Measurements from ENCODE around the gene DCP2.

DCP2 gene

DNA sequence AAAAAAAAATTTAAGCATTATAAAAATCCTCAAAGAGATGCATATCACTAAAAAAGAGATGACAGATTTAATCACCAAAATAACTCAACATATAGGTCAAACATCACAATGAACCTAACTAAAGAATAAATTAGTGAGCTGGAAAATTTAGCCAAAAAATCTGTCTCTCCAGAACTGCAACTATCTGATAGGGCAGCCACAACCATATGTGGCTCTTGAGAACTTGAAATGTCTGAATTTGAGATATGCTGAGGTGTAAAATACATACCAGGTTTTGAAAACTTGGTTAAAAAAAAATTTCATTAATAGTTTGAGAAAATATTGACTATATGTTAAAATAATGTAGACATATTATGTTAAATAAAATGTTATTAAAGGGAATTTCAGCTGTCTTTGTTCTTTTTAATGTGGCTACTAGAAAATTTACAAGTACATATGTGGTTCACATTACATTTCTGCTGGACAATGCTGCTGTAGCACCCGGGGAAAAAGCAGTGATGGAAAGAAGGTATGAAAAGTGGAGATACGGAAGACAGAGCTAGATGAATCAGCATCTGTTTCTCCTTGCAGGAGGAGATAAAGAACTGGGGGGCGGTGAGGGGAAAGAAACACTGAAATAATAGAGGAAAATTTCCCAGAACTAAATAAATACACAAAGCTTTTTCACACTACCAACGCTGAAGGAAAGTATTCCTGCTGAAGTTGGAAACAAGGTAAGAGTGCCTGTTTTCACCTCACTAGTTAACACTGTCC lies 66.1 kb downstream of the DCP2 start:
- Histone ChIP-seq H2AK5ac (ENCODE audit: low read length) (no peak overlapping the region), H3K27me3 (ENCODE audit: insufficient read depth, low read length, poor library complexity) (no peaks in the 10 kb centered on the region), H3K18ac (ENCODE audit: low read length) (no peak overlapping the region), H3K79me1 (ENCODE audit: low read length) (no peaks in the 10 kb centered on the region), H3K56ac (ENCODE audit: low read length) (no peak overlapping the region), H2BK5ac (ENCODE audit: low read length) (no peak overlapping the region), H4K8ac (ENCODE audit: low read depth, low read length) (no peak overlapping the region), H3K4me3 (ENCODE audit: low read length) (no peak overlapping the region), H3K9ac (ENCODE audit: low read length) (no peak overlapping the region), H3K4ac (ENCODE audit: low read depth, low read length) (no peak overlapping the region), H3K79me2 (ENCODE audit: control insufficient read depth, insufficient read depth, low read length) (no peaks in the 10 kb centered on the region), H3K27ac (ENCODE audit: low read depth, low read length) (no peak overlapping the region), H3K36me3 (ENCODE audit: control insufficient read depth, insufficient read depth, low read length) (peaks cover 10% of the 10 kb centered on the region), H3K4me1 (ENCODE audit: control insufficient read depth, low read depth, low read length) (no peaks in the 10 kb centered on the region), H2BK120ac (ENCODE audit: low read depth, low read length) (no peak overlapping the region), H2BK15ac (replicated peaks; ENCODE audit: low read depth) (no peak overlapping the region), H4K5ac (ENCODE audit: low read length) (no peak overlapping the region), H3K23ac (ENCODE audit: low read length) (no peak overlapping the region), H3K4me2 (ENCODE audit: low read length) (no peak overlapping the region)
- no CpG with 5 or more reads among the region's 4 CpGs for WGBS (ENCODE audit: extremely low coverage, insufficient coverage, low lambda C conversion rate)
- DNase-seq = no peak

DNA sequence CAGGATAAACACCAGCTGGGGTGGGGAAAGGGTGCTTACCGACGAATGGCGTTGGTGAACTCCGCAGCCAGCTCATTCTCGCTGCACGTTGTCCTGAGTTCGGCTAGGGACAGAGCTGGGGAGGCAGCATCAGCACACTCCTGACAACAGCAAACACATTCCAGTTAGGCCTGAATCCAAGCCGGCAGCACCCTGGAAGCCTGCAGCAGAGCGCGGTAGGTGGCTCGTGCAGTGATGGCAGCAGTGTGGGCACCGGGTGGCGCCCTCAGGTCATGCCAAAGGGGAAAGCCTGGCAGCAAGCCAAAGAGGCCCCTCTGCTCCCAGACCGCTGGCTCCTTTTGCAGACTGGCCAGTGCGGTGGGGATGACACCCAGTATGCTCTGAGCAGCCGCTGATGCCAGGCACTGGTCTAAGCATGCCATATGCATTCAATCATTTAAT lies 66.9 kb downstream of the DCP2 start:
- Histone ChIP-seq H3K4me2 (ENCODE audit: low read length) (no peak overlapping the region), H3K27ac (ENCODE audit: low read depth, low read length) (no peak overlapping the region)
- no CpG with 5 or more reads among the region's 16 CpGs for WGBS (ENCODE audit: extremely low coverage, insufficient coverage, low lambda C conversion rate)

DNA sequence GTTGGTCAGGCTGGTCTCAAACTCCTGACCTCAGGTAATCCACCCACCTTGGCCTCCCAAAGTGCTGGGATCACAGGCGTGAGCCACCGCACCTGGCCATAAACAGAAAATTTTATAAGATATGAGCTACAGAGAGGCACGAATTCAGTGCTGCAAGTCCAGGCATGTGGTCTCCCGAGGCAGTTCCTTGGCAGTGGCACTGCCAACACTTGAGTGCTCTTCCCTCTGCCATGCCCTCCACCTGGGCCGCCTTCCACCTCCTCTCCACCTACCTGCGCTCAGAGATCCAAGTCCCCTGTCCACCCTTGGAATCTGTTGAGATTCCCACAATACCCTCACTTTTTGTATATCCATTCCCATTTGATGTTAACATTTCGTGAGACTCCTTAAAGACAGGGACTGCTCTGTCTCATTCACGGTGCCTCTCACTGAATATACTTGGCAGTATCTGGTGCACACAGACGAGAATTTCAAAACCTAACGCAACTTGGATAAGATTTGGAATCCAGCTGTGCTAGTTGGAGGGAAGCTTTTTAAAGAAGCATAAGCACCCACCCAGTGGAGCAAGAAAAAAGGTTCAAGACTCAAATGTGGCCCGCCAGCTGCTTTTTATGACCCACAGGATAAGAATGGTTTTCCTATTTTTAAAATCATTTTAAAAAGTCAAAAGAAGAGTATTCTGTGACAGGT lies 68.3 kb downstream of the DCP2 start:
- no peaks in the 10 kb centered on the region for H3K79me1 ChIP-seq (ENCODE audit: low read length)
- H3K23ac ChIP-seq (ENCODE audit: low read length) = no peak overlapping the region
- H3K27ac ChIP-seq (ENCODE audit: low read depth, low read length) = no peak overlapping the region
- H3K79me2 ChIP-seq (ENCODE audit: control insufficient read depth, insufficient read depth, low read length) = no peaks in the 10 kb centered on the region
- no peak overlapping the region for H4K5ac ChIP-seq (ENCODE audit: low read length)
- H3K4me2 ChIP-seq (ENCODE audit: low read length) = no peak overlapping the region
- no peak overlapping the region for H2AK5ac ChIP-seq (ENCODE audit: low read length)
- no peak overlapping the region for H3K9ac ChIP-seq (ENCODE audit: low read length)
- no peaks in the 10 kb centered on the region for H3K27me3 ChIP-seq (ENCODE audit: insufficient read depth, low read length, poor library complexity)
- H3K4me3 ChIP-seq (ENCODE audit: low read length) = no peak overlapping the region
- H3K4ac ChIP-seq (ENCODE audit: low read depth, low read length) = no peak overlapping the region
- H2BK120ac ChIP-seq (ENCODE audit: low read depth, low read length) = no peak overlapping the region
- DNase-seq = no peak
- H3K36me3 ChIP-seq (ENCODE audit: control insufficient read depth, insufficient read depth, low read length) = peaks cover 9% of the 10 kb centered on the region
- no CpG with 5 or more reads among the region's 11 CpGs for WGBS (ENCODE audit: extremely low coverage, insufficient coverage, low lambda C conversion rate)
- H2BK15ac ChIP-seq (replicated peaks; ENCODE audit: low read depth) = no peak overlapping the region
- no peaks in the 10 kb centered on the region for H3K4me1 ChIP-seq (ENCODE audit: control insufficient read depth, low read depth, low read length)
- H4K8ac ChIP-seq (ENCODE audit: low read depth, low read length) = no peak overlapping the region
- H2BK5ac ChIP-seq (ENCODE audit: low read length) = no peak overlapping the region
- no peak overlapping the region for H3K56ac ChIP-seq (ENCODE audit: low read length)
- no peak overlapping the region for H3K18ac ChIP-seq (ENCODE audit: low read length)

More for the DNA sequence above, 66.9 kb downstream of the DCP2 start:
- Histone ChIP-seq H3K56ac (ENCODE audit: low read length) (no peak overlapping the region), H3K79me2 (ENCODE audit: control insufficient read depth, insufficient read depth, low read length) (no peaks in the 10 kb centered on the region), H3K9ac (ENCODE audit: low read length) (no peak overlapping the region), H2BK5ac (ENCODE audit: low read length) (no peak overlapping the region), H3K4me3 (ENCODE audit: low read length) (no peak overlapping the region), H3K23ac (ENCODE audit: low read length) (no peak overlapping the region), H4K8ac (ENCODE audit: low read depth, low read length) (no peak overlapping the region), H4K5ac (ENCODE audit: low read length) (no peak overlapping the region), H2AK5ac (ENCODE audit: low read length) (no peak overlapping the region), H3K27me3 (ENCODE audit: insufficient read depth, low read length, poor library complexity) (no peaks in the 10 kb centered on the region), H3K79me1 (ENCODE audit: low read length) (no peaks in the 10 kb centered on the region), H3K4me1 (ENCODE audit: control insufficient read depth, low read depth, low read length) (no peaks in the 10 kb centered on the region), H3K18ac (ENCODE audit: low read length) (no peak overlapping the region), H3K36me3 (ENCODE audit: control insufficient read depth, insufficient read depth, low read length) (peaks cover 9% of the 10 kb centered on the region), H2BK120ac (ENCODE audit: low read depth, low read length) (no peak overlapping the region), H2BK15ac (replicated peaks; ENCODE audit: low read depth) (no peak overlapping the region), H3K4ac (ENCODE audit: low read depth, low read length) (no peak overlapping the region)
- no peak for DNase-seq

DNA sequence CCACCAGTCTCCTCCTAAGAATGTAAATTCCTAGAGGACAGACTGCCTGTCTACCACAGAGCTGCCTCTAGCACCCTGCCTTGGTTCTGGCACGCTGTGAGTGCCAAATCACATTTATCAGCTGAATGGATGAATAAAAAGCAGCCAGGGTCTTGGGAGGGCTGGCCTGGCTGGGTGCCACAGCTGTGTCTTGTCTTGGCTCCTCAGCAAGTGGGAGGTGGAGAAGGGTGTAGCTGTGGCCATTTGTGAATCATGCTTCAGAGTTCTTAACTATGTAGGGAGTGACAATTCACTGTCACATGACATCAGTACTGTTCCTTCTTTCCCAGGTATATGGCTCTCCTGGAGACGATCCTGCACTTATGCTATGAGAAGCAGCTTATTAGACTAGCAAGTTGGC lies 70.6 kb downstream of the DCP2 start:
- WGBS (ENCODE audit: extremely low coverage, insufficient coverage, low lambda C conversion rate) = no CpG with 5 or more reads among the region's 2 CpGs
- Histone ChIP-seq H3K23ac (ENCODE audit: low read length) (no peak overlapping the region), H4K8ac (ENCODE audit: low read depth, low read length) (no peak overlapping the region), H3K18ac (ENCODE audit: low read length) (no peak overlapping the region), H3K4me3 (ENCODE audit: low read length) (no peak overlapping the region), H3K79me2 (ENCODE audit: control insufficient read depth, insufficient read depth, low read length) (no peaks in the 10 kb centered on the region), H3K4me1 (ENCODE audit: control insufficient read depth, low read depth, low read length) (no peaks in the 10 kb centered on the region), H3K27ac (ENCODE audit: low read depth, low read length) (no peak overlapping the region), H3K4ac (ENCODE audit: low read depth, low read length) (no peak overlapping the region), H2BK15ac (replicated peaks; ENCODE audit: low read depth) (no peak overlapping the region), H3K27me3 (ENCODE audit: insufficient read depth, low read length, poor library complexity) (no peaks in the 10 kb centered on the region), H2AK5ac (ENCODE audit: low read length) (no peak overlapping the region), H3K56ac (ENCODE audit: low read length) (no peak overlapping the region), H3K36me3 (ENCODE audit: control insufficient read depth, insufficient read depth, low read length) (peaks cover 10% of the 10 kb centered on the region), H3K9ac (ENCODE audit: low read length) (no peak overlapping the region), H2BK5ac (ENCODE audit: low read length) (no peak overlapping the region), H3K79me1 (ENCODE audit: low read length) (no peaks in the 10 kb centered on the region), H4K5ac (ENCODE audit: low read length) (no peak overlapping the region), H3K4me2 (ENCODE audit: low read length) (no peak overlapping the region), H2BK120ac (ENCODE audit: low read depth, low read length) (no peak overlapping the region)
- DNase-seq = no peak

DNA sequence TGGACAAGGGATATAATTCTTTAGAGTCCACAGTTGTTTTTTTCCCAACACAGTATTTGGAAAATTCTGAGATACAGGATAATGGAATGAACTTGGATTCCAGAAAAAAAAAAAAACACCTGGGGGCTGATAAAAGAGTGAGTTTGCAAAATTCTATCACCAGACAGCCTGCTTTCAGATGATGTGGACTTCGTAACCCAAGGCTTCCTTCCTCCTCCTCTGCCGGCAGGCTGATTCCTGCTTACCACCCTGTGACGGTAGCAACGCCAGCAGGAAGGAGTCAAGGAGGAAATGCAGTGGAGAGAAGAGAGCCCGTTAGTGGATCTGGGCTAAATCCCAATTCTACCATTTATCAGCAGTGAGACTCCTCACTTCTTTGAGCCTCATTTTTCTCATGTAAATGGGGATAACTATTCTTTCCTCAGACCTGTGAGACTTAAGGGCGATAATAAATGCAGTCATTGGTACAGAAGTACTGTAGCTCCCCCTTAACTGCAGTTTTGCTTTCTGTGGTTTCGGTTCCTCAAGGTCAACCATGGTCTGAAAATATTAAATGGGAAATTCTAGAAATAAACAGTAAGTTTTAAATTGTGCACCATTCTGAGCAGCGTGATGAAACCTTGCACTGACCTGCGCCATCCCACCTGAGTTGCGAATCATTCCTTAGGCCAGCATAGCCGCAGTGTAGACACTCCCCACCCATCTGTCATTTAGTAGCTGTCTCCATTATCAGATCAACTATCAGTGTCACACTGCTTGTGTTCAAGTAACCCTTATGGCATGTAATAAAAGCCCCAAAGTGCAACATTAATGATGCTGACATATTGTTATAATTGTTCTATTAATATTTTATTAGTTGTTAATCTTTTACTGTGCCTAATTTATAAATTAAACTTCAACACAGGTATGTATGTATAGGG lies 71.4 kb downstream of the DCP2 start:
- Histone ChIP-seq H3K79me2 (ENCODE audit: control insufficient read depth, insufficient read depth, low read length) (no peaks in the 10 kb centered on the region), H3K36me3 (ENCODE audit: control insufficient read depth, insufficient read depth, low read length) (peaks cover 10% of the 10 kb centered on the region), H4K8ac (ENCODE audit: low read depth, low read length) (no peak overlapping the region), H3K27ac (ENCODE audit: low read depth, low read length) (no peak overlapping the region), H2AK5ac (ENCODE audit: low read length) (no peak overlapping the region), H4K5ac (ENCODE audit: low read length) (no peak overlapping the region), H3K56ac (ENCODE audit: low read length) (no peak overlapping the region), H3K23ac (ENCODE audit: low read length) (no peak overlapping the region), H3K79me1 (ENCODE audit: low read length) (no peaks in the 10 kb centered on the region), H3K18ac (ENCODE audit: low read length) (no peak overlapping the region), H3K9ac (ENCODE audit: low read length) (no peak overlapping the region), H3K4ac (ENCODE audit: low read depth, low read length) (no peak overlapping the region), H2BK120ac (ENCODE audit: low read depth, low read length) (no peak overlapping the region), H2BK5ac (ENCODE audit: low read length) (no peak overlapping the region), H3K4me2 (ENCODE audit: low read length) (no peak overlapping the region), H3K4me3 (ENCODE audit: low read length) (no peak overlapping the region), H2BK15ac (replicated peaks; ENCODE audit: low read depth) (no peak overlapping the region), H3K27me3 (ENCODE audit: insufficient read depth, low read length, poor library complexity) (no peaks in the 10 kb centered on the region), H3K4me1 (ENCODE audit: control insufficient read depth, low read depth, low read length) (no peaks in the 10 kb centered on the region)
- DNase-seq = no peak
- no CpG with 5 or more reads among the region's 11 CpGs for WGBS (ENCODE audit: extremely low coverage, insufficient coverage, low lambda C conversion rate)

Data from mesendoderm (in vitro differentiated cells).